GM12878 (cell line): ENCODE measurements around the gene TCHP. TPM values are rescaled to one million over a fixed set of nuclear protein-coding genes. Genes with fewer than 3 reads are reported as not detected.

ENCODE experiments used
- ASH2L ChIP-seq: fragments of 300-600, 200-600 bp; sonication (generic); IDR thresholded peaks from 2 replicates; pipeline ENCODE4 v1.6.1; 2017; ENCODE audit warnings: low read depth, mild to moderate bottlenecking, borderline replicate concordance
- MYC ChIP-seq: IDR thresholded peaks from 2 replicates; pipeline ENCODE4 v1.6.1; 2011; ENCODE audit warnings: mild to moderate bottlenecking, low read length, moderate library complexity, inconsistent platforms; ENCODE audit not compliant: insufficient read depth, insufficient replicate concordance, insufficient read length, severe bottlenecking
- RFX5 ChIP-seq: IDR thresholded peaks from 2 replicates; pipeline ENCODE4 v1.6.1; 2011; ENCODE audit warnings: low read depth, low read length, improper control_type of control experiment
- SIX5 ChIP-seq: IDR thresholded peaks from 2 replicates; pipeline ENCODE4 v1.6.1; 2011; ENCODE audit warnings: mild to moderate bottlenecking, low read depth, low read length, moderate library complexity; ENCODE audit not compliant: severe bottlenecking
- SMAD1 ChIP-seq: fragments of 450-650 bp; IDR thresholded peaks from 2 replicates; pipeline ENCODE4 v1.6.1; 2018; ENCODE audit warnings: mild to moderate bottlenecking, low read depth; ENCODE audit not compliant: partially characterized antibody
- TBL1XR1 ChIP-seq: IDR thresholded peaks from 2 replicates; pipeline ENCODE4 v1.6.1; 2012; ENCODE audit warnings: low read depth, low read length, improper control_type of control experiment
- TCF12 ChIP-seq: IDR thresholded peaks from 2 replicates; pipeline ENCODE4 v1.6.1; 2011; ENCODE audit warnings: low read depth, mild to moderate bottlenecking, low read length
- ZNF217 ChIP-seq: fragments of 450-650 bp; IDR thresholded peaks from 2 replicates; pipeline ENCODE4 v1.6.1; 2017; ENCODE audit warnings: antibody characterized with exemption, mild to moderate bottlenecking
- polyA plus RNA-seq, 11 experiments: library from polyadenylated mRNA; depleted of rRNA in 4 of 11; unstranded in 6 of 11; stranded (reverse) in 5 of 11; fragments of >200 nt; fragmentation: Nextera tagmentation in 4 of 11; fragmentation: Illumina TruSeq in 1 of 11; extraction: Ambion mirVana in 4 of 11; extraction: Trizol in 1 of 11; gene quantifications; 1 replicate in 1 of 11; 2 replicates in 10 of 11; pipeline versions ENCODE4 v1.2.1 to v1.2.3, GENCODE V29; 2011 to 2016; ENCODE audit warnings: inconsistent platforms in 2 of 11, missing spikeins in 2 of 11, low read depth in 1 of 11
- total RNA-seq, 4 experiments: library from RNA; depleted of rRNA in 3 of 4; stranded (reverse); fragments of >200 nt in 3 of 4; fragmentation: Illumina TruSeq in 1 of 4; extraction: Trizol in 1 of 4; gene quantifications; 2 replicates each; pipeline versions ENCODE4 v1.2.1 to v1.2.3, GENCODE V29; 2013 to 2021
- TF ChIP-seq, protein P1 (sequence below): fragments of 450-650 bp; IDR thresholded peaks from 2 replicates; pipeline ENCODE4 v1.6.1; 2017; ENCODE audit warnings: low read depth, mild to moderate bottlenecking, moderate library complexity
- TF ChIP-seq, protein P2 (sequence below): fragments of 450-650 bp; IDR thresholded peaks from 2 replicates; pipeline ENCODE4 v1.6.1; 2017; ENCODE audit warnings: mild to moderate bottlenecking, moderate library complexity
- TF ChIP-seq, protein P3 (sequence below): IDR thresholded peaks from 2 replicates; pipeline ENCODE4 v1.6.1; 2012; ENCODE audit warnings: improper control_type of control experiment, low read depth, low read length; ENCODE audit not compliant: insufficient replicate concordance

The TCHP gene
- total and polyA plus RNA-seq, 10 of the 15 experiments (the other 5 are each of a cell fraction or from before 2014, with no cell fraction given): 4.8 to 18.6 (median 15.0) TPM

DNA sequence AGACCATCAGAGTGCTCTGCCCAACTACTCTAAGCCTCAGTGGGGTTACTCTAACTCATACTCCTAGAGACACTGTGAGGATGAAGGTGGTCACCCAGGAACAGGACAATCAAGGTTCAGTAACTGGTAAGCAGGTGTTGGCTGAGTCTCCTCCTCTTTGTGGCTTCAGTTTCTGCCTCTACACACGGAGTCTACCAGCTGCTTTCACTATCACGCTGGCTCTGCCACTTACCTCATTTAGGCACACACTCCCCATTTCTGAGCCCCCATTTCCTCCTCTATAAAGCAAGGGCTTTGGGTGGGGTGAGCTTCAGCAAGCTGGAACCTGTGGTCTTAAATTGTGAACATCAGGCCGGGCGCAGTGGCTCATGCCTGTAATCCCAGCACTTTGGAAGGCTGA, 7.3 kb upstream of the TCHP start (continued):
- TF ChIP-seq, protein P1, sequence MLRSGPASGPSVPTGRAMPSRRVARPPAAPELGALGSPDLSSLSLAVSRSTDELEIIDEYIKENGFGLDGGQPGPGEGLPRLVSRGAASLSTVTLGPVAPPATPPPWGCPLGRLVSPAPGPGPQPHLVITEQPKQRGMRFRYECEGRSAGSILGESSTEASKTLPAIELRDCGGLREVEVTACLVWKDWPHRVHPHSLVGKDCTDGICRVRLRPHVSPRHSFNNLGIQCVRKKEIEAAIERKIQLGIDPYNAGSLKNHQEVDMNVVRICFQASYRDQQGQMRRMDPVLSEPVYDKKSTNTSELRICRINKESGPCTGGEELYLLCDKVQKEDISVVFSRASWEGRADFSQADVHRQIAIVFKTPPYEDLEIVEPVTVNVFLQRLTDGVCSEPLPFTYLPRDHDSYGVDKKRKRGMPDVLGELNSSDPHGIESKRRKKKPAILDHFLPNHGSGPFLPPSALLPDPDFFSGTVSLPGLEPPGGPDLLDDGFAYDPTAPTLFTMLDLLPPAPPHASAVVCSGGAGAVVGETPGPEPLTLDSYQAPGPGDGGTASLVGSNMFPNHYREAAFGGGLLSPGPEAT: no peak
- TF ChIP-seq SMAD1: no peak
- no peak for TF ChIP-seq TBL1XR1
- no peak for TF ChIP-seq SIX5
- no peak for TF ChIP-seq RFX5
- no peak for TF ChIP-seq ASH2L
- peak; percentile 84; the same call in 1 of the 2 replicates for TF ChIP-seq TCF12
- no peak for TF ChIP-seq ZNF217
- TF ChIP-seq MYC: no peak
- TF ChIP-seq, protein P2, sequence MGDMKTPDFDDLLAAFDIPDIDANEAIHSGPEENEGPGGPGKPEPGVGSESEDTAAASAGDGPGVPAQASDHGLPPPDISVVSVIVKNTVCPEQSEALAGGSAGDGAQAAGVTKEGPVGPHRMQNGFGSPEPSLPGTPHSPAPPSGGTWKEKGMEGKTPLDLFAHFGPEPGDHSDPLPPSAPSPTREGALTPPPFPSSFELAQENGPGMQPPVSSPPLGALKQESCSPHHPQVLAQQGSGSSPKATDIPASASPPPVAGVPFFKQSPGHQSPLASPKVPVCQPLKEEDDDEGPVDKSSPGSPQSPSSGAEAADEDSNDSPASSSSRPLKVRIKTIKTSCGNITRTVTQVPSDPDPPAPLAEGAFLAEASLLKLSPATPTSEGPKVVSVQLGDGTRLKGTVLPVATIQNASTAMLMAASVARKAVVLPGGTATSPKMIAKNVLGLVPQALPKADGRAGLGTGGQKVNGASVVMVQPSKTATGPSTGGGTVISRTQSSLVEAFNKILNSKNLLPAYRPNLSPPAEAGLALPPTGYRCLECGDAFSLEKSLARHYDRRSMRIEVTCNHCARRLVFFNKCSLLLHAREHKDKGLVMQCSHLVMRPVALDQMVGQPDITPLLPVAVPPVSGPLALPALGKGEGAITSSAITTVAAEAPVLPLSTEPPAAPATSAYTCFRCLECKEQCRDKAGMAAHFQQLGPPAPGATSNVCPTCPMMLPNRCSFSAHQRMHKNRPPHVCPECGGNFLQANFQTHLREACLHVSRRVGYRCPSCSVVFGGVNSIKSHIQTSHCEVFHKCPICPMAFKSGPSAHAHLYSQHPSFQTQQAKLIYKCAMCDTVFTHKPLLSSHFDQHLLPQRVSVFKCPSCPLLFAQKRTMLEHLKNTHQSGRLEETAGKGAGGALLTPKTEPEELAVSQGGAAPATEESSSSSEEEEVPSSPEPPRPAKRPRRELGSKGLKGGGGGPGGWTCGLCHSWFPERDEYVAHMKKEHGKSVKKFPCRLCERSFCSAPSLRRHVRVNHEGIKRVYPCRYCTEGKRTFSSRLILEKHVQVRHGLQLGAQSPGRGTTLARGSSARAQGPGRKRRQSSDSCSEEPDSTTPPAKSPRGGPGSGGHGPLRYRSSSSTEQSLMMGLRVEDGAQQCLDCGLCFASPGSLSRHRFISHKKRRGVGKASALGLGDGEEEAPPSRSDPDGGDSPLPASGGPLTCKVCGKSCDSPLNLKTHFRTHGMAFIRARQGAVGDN: no peak
- TF ChIP-seq, protein P3, sequence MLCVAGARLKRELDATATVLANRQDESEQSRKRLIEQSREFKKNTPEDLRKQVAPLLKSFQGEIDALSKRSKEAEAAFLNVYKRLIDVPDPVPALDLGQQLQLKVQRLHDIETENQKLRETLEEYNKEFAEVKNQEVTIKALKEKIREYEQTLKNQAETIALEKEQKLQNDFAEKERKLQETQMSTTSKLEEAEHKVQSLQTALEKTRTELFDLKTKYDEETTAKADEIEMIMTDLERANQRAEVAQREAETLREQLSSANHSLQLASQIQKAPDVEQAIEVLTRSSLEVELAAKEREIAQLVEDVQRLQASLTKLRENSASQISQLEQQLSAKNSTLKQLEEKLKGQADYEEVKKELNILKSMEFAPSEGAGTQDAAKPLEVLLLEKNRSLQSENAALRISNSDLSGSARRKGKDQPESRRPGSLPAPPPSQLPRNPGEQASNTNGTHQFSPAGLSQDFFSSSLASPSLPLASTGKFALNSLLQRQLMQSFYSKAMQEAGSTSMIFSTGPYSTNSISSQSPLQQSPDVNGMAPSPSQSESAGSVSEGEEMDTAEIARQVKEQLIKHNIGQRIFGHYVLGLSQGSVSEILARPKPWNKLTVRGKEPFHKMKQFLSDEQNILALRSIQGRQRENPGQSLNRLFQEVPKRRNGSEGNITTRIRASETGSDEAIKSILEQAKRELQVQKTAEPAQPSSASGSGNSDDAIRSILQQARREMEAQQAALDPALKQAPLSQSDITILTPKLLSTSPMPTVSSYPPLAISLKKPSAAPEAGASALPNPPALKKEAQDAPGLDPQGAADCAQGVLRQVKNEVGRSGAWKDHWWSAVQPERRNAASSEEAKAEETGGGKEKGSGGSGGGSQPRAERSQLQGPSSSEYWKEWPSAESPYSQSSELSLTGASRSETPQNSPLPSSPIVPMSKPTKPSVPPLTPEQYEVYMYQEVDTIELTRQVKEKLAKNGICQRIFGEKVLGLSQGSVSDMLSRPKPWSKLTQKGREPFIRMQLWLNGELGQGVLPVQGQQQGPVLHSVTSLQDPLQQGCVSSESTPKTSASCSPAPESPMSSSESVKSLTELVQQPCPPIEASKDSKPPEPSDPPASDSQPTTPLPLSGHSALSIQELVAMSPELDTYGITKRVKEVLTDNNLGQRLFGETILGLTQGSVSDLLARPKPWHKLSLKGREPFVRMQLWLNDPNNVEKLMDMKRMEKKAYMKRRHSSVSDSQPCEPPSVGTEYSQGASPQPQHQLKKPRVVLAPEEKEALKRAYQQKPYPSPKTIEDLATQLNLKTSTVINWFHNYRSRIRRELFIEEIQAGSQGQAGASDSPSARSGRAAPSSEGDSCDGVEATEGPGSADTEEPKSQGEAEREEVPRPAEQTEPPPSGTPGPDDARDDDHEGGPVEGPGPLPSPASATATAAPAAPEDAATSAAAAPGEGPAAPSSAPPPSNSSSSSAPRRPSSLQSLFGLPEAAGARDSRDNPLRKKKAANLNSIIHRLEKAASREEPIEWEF: no peak
